H1 (cell line): ENCODE measurements around the gene RCC1. TPM values are rescaled to one million over a fixed set of nuclear protein-coding genes. Genes with fewer than 3 reads are reported as not detected.

Source experiments
- BCL11A ChIP-seq, 2 experiments: IDR thresholded peaks; one replicate each; pipeline ENCODE4 v1.6.1; 2011; ENCODE audit warnings: low read depth in 2 of 2, low read length in 2 of 2, mild to moderate bottlenecking in 2 of 2
- USF2 ChIP-seq: IDR thresholded peaks from 2 replicates; pipeline ENCODE4 v1.6.1; 2011; ENCODE audit warnings: low read length, improper control_type of control experiment
- polyA plus RNA-seq, 7 experiments: library from polyadenylated mRNA; depleted of rRNA in 3 of 7; stranded (reverse) in 5 of 7; unstranded in 2 of 7; fragments of >200 nt in 5 of 7; fragments of 200-250 nt in 2 of 7; gene quantifications; 1 replicate in 5 of 7; 2 replicates in 1 of 7; 4 replicates in 1 of 7; pipeline versions ENCODE4 v1.2.1 to v1.2.3, GENCODE V29; 2011 to 2013; ENCODE audit warnings: missing spikeins in 2 of 7, mixed read lengths in 2 of 7
- total RNA-seq: library from RNA; stranded (reverse); fragmentation: NEBNext Ultra II Directional; extraction: Animal tissue kit (Norgen Biotek cat#: 25700); gene quantifications from 2 replicates; pipeline ENCODE4 v1.2.1, GENCODE V29; 2021

The RCC1 gene
- total and polyA plus RNA-seq, 2 of the 8 experiments (the other 6 are each of a cell fraction or from before 2014, with no cell fraction given), result 48.5 to 98.4 TPM

GRCh38 chr1:28501925-28502324, 3.9 kb upstream of the RCC1 start (continued):
- no peak for TF ChIP-seq BCL11A (IDR thresholded peaks at IDR 0.05; ENCODE audit: low read depth in 2 of 2, low read length in 2 of 2)
- no peak for TF ChIP-seq USF2
